EH (cell line): ENCODE data around the gene PPP4R3A.
"Not testable (repeated sequence)": the region's sequence is repeated elsewhere in the genome, so short reads cannot be mapped to it uniquely, and the experiment has no call there.

ENCODE experiments used
- DNase-seq: peaks from one replicate; pipeline ENCODE4 v3.0.0-alpha.2; 2015; ENCODE audit warnings: low read depth

PPP4R3A gene

GRCh38 chr14:91438845-91439244 lies 71.3 kb downstream of the PPP4R3A start:
- no peak for DNase-seq

GRCh38 chr14:91436266-91436665 lies 73.8 kb downstream of the PPP4R3A start:
- not testable (repeated sequence) for DNase-seq

GRCh38 chr14:91429385-91429784 lies 80.7 kb downstream of the PPP4R3A start:
- no peak for DNase-seq

GRCh38 chr14:91428931-91429330 lies 81.2 kb downstream of the PPP4R3A start:
- DNase-seq, result not testable (repeated sequence)

- not testable (repeated sequence) for DNase-seq
Observed at GRCh38 chr14:91425531-91425944, 84.6 kb downstream of the PPP4R3A start.

- DNase-seq, result no peak
Observed at GRCh38 chr14:91424813-91425530, 85.1 kb downstream of the PPP4R3A start.

- peak; percentile 17 for DNase-seq
Observed at GRCh38 chr14:91420686-91421085, 89.4 kb downstream of the PPP4R3A start.

GRCh38 chr14:91419451-91419850 lies 90.7 kb downstream of the PPP4R3A start:
- DNase-seq, result no peak

- DNase-seq, result no peak
Observed at GRCh38 chr14:91419044-91419397, 91.1 kb downstream of the PPP4R3A start.

GRCh38 chr14:91418387-91419043 lies 91.6 kb downstream of the PPP4R3A start:
- DNase-seq, result peak; percentile 39

GRCh38 chr14:91417983-91418386 lies 92.1 kb downstream of the PPP4R3A start:
- no peak for DNase-seq

- no peak for DNase-seq
Observed at GRCh38 chr14:91417120-91417982, 92.8 kb downstream of the PPP4R3A start, which contains the start of gene CCDC88C. Gene CCDC88C, minus strand, starts transcription at chr14:91417820. Its CDS starts 130 bp downstream, at chr14:91417690.

GRCh38 chr14:91416744-91417119 lies 93.4 kb downstream of the PPP4R3A start:
- DNase-seq, result no peak

- no peak for DNase-seq
Observed at GRCh38 chr14:91415794-91416743, 94.0 kb downstream of the PPP4R3A start.

GRCh38 chr14:91414475-91414833 lies 95.7 kb downstream of the PPP4R3A start:
- DNase-seq, result no peak

- no peak for DNase-seq
Observed at GRCh38 chr14:91413547-91414474, 96.3 kb downstream of the PPP4R3A start.

GRCh38 chr14:91412939-91413338 lies 97.2 kb downstream of the PPP4R3A start:
- no peak for DNase-seq

- DNase-seq, result no peak
Observed at GRCh38 chr14:91410771-91411536, 99.2 kb downstream of the PPP4R3A start.

GRCh38 chr14:91409928-91410718 lies 100.0 kb downstream of the PPP4R3A start:
- DNase-seq, result no peak
